CD4-positive, CD25-positive, alpha-beta regulatory T cell (primary cell): ENCODE measurements around the gene SDF4. TPM values are rescaled to one million over a fixed set of nuclear protein-coding genes. Genes with fewer than 3 reads are reported as not detected.

Source experiments
- ATAC-seq, 2 donors: fragments of 150-1000 bp; cut with Tn5 transposase; one replicate each; pipeline ENCODE4 v1.10.0; 2021; ENCODE audit warnings: low read depth in 2 of 2, moderate number of reproducible peaks in 2 of 2, moderate library complexity in 1 of 2
- DNase-seq, 3 donors: peaks; one replicate each; pipeline versions ENCODE4 v3.0.0 to v3.0.0-alpha.2; 2012 to 2022; ENCODE audit warnings: mixed read lengths in 1 of 3
- H3K27ac ChIP-seq: one replicate; pipeline ENCODE4 v1.7.0; 2013; ENCODE audit warnings: mild to moderate bottlenecking, low read length; ENCODE audit not compliant: insufficient read depth, poor library complexity, severe bottlenecking
- H3K27me3 ChIP-seq: one replicate; pipeline ENCODE4 v1.7.0; 2013; ENCODE audit warnings: low read length; ENCODE audit not compliant: control insufficient read depth, insufficient read depth
- H3K36me3 ChIP-seq: one replicate; pipeline ENCODE4 v1.7.0; 2013; ENCODE audit warnings: mild to moderate bottlenecking, low read length, moderate library complexity; ENCODE audit not compliant: control insufficient read depth, insufficient read depth
- H3K4me1 ChIP-seq: 2 replicates; pipeline ENCODE4 v1.7.0; 2013; ENCODE audit warnings: mild to moderate bottlenecking, low read length; ENCODE audit not compliant: insufficient read depth, control insufficient read depth, poor library complexity, severe bottlenecking
- H3K4me3 ChIP-seq: one replicate; pipeline ENCODE4 v1.7.0; 2013; ENCODE audit warnings: low read depth, mild to moderate bottlenecking, low read length, moderate library complexity
- H3K9me3 ChIP-seq, 2 experiments: 1 replicate in 1 of 2; 2 replicates in 1 of 2; pipeline ENCODE4 v1.7.0; 2013; ENCODE audit warnings: low read length in 2 of 2, mild to moderate bottlenecking in 1 of 2, moderate library complexity in 1 of 2; ENCODE audit not compliant: control insufficient read depth in 2 of 2
- H3K27ac Mint-ChIP-seq, 3 donors: one replicate each; pipeline ENCODE4 v1.8.0; 2020 to 2022; ENCODE audit warnings: mild to moderate bottlenecking in 3 of 3, mixed read lengths in 3 of 3, moderate library complexity in 2 of 3
- H3K27me3 Mint-ChIP-seq: one replicate; pipeline ENCODE4 v1.8.0; 2022; ENCODE audit warnings: mild to moderate bottlenecking, mixed read lengths
- H3K36me3 Mint-ChIP-seq: one replicate; pipeline ENCODE4 v1.8.0; 2020; ENCODE audit warnings: mixed read lengths
- H3K4me1 Mint-ChIP-seq, 4 donors: one replicate each; pipeline ENCODE4 v1.8.0; 2020 to 2022; ENCODE audit warnings: mixed read lengths in 4 of 4, mild to moderate bottlenecking in 1 of 4
- H3K4me3 Mint-ChIP-seq, 4 donors: one replicate each; pipeline ENCODE4 v1.8.0; 2020 to 2022; ENCODE audit warnings: mild to moderate bottlenecking in 4 of 4, mixed read lengths in 4 of 4, moderate library complexity in 3 of 4
- H3K9me3 Mint-ChIP-seq, 7 donors: one replicate each; pipeline ENCODE4 v1.8.0; 2020 to 2022; ENCODE audit warnings: mixed read lengths in 7 of 7, mild to moderate bottlenecking in 3 of 7, moderate library complexity in 2 of 7
- polyA plus RNA-seq, 4 donors: library from polyadenylated mRNA; unstranded; fragments of 300-500 nt; fragmentation: Illumina TruSeq; gene quantifications; one replicate each; pipeline ENCODE4 v1.2.3, GENCODE V29; 2021
- total RNA-seq: library from RNA; stranded (reverse); gene quantifications from one replicate; pipeline ENCODE4 v1.2.3, GENCODE V29; 2022

The SDF4 gene
- total and polyA plus RNA-seq, 5 donors from 2014 or later = 70.3 to 165 (median 103) TPM

DNA sequence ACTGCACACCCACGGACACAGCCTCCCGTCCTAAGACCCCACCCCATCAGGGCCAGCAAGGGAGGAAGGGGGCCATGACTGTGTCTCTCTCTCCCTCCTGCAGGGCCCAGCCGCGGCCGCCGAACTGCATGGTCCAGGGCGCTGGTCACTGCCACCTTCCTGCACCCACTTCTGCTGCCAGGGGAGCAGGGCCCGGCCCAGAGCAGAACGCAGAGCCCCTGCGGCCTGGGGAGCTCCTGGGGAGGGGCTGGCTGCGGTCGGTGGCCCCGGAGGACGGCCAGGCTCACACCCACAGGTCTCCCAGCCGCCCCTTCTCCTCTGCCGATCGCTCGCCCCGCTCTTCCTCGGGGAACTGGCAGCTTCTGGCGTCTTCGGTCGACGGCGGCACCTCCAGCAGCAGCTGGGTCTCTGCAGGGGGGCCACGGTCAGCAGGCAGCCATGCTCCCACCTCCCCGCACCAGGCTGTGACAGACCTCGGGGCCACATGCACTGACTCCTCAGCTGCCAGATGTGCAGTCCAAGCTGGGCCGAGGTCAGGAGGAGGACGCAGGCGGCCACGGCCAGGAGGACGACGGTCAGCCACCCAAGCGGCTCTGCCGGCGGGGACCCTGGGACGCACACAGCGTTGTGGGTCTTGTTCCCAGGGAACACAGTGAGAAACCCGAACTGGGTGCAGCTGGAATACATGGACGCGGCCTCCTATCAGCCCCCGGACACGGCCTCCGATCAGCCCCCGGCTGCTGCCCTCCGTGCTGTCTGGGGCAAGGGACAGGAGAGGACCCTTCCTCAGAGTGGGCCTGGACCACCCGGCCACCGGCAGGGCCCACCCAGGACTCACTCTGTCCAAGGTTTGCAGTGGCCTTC is 28.0 kb downstream of the SDF4 start:
- ATAC-seq (no peak), DNase-seq (peak in 1 of 3 donors; percentile 1)
- no peaks in the 10 kb centered on the region for H3K9me3 ChIP-seq
- no peaks in the 10 kb centered on the region for H3K27me3 ChIP-seq
- peaks cover 7% of the 10 kb centered on the region for H3K27me3 Mint-ChIP-seq
- no peaks in the 10 kb centered on the region for H3K36me3 Mint-ChIP-seq
- peak overlapping the region; percentile 88 for H3K27ac ChIP-seq
- peaks cover 0 to 25% (median 9%) of the 10 kb centered on the region in 4 donors for H3K4me1 Mint-ChIP-seq
- H3K4me1 ChIP-seq = peaks cover 51% of the 10 kb centered on the region
- H3K36me3 ChIP-seq = no peaks in the 10 kb centered on the region
- no peak overlapping the region for H3K4me3 ChIP-seq
- no peak overlapping the region for H3K27ac Mint-ChIP-seq
- peak overlapping the region in 1 of 4 donors; percentile 81 for H3K4me3 Mint-ChIP-seq
- no peaks in the 10 kb centered on the region for H3K9me3 Mint-ChIP-seq

DNA sequence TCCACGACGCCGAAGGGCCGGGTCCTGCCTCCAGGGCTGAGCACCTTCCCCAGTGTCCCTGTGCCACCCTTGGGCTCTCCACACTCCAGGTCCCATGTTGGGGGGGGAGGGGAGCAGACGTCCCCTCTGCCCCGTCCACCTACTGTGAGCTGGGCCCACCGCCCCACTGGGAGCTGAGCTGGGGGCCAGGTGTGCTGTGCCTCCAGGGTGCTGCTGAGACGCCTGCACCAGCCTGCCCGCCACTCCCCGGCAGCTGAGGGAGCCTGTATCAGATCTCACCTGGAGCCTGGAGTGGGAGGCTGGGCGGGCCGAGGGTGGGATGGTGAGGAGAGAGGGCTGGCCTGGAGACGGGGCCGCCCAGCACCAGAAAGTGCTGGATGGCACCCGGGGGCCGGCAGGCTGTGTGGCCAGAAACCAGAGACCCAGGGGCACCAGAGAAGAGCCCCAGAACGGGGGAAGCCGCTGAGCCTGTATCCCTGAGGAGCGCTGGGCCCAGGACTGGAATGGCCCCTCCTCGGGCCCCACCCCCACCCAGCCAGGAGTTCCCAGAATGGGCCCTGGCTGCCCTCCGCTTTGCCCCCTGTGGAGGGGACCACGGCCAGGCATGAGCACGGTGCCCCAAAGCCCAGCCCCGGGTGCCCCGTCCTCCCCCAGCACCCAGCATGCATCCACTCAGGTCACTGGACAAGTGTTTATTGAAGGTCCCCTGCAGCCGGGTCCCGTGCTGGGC is 28.8 kb downstream of the SDF4 start:
- Histone ChIP-seq H3K27me3 (no peaks in the 10 kb centered on the region), H3K36me3 (no peaks in the 10 kb centered on the region), H3K4me3 (no peak overlapping the region), H3K27ac (peak overlapping the region; percentile 33), H3K9me3 (no peaks in the 10 kb centered on the region), H3K4me1 (peaks cover 43% of the 10 kb centered on the region)
- H3K4me1 Mint-ChIP-seq = peaks cover 0 to 18% (median 4%) of the 10 kb centered on the region in 4 donors
- H3K36me3 Mint-ChIP-seq = no peaks in the 10 kb centered on the region
- H3K27me3 Mint-ChIP-seq = peaks cover 1% of the 10 kb centered on the region
- no peak overlapping the region for H3K27ac Mint-ChIP-seq
- no peaks in the 10 kb centered on the region for H3K9me3 Mint-ChIP-seq
- peak overlapping the region in 2 of 4 donors; percentile 35 to 38 for H3K4me3 Mint-ChIP-seq
- DNase-seq (peak in 1 of 3 donors; percentile 6), ATAC-seq (no peak)

DNA sequence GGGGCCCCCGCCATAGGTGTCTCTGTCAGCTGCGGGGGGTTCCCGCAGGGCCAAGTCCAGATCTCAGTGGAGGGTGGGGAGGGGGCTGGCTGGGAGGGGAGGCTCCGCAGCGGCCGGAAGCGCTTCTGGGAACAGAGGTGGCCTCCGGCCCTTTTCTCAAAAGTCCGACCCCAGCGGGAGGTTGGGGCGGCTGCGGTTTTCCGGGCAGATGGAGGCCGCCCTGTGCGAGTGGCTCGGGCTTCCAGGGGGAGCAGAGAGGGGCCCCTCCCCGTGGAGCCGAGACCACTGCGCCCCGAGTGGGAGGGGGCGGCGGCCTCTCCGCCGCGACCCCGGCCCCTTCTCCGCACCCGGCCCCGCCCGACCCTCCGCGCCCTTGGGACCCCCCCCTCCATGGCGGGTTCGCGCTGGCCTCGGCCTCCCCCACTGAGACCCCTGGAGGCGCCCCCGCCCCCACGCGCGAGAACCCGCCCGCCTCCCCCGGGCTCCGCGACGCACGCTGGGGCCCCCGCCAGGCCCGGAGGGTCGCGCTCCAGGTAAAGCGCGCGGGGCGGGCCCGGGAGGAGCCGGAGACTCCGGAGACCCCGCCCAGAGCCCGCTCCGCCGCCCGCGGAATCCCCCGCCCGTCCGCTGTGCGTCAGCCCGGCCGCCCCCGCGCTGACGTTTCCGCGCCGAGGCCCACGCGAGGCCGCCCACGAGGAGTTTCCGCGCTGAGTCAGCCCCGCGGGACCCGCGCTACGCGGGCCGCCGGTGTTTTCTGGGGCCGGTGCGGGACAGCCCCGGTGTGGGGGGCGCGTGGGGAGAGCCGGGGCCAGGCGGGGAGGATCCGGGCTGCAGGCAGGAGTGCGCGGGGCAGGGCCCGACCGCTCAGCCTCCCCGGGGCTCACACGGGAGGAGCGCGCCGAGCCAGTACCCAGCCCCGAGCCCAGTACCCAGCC is 30.7 kb downstream of the SDF4 start:
- H3K27ac ChIP-seq = peak overlapping the region; percentile 84
- H3K27me3 Mint-ChIP-seq = no peaks in the 10 kb centered on the region

DNA sequence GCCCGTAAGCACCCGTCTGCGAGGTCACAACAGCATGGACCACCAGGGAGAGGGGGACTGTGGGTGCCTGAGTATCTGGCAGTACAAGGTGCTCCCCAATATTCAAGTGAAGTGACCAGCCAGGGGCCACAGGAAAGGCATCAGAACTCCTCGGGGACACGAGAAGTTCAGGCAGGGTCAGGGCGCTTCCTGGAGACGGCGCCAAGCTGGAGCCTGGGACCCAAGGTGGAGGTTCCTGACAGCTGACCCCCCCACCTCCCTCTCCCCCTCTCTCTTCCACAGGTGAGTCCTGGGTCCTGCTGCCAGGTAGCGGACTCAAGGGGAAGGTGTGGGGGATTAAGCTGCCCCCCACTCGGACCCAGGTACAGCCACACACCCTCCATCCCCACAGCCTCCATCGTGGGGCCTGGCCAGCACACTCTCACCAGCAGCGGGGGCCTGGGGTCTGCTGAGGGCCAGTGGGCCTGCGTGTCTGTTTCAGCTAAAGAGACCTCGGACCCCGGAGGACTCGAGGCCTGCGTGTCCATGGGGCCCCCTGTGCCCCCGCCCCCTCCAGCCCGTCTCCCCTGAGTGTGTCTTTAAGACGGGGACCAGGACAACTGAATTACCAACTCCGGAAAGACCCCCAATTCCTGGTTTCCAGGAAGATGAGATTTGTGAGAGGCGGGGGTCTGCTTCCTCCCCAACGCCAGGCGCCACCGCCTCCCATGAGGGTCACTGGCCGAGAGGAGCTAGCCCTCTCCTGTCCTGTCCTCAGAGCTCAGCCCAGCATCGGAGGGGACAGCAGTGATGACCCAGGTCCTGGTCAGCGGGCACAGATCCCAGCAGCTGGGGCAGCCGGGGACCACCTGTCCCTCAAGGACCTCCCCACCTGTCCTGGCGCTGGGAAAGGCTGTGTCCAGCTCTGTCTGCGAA is 31.6 kb downstream of the SDF4 start:
- Mint-ChIP-seq H3K4me1 (peaks cover 0 to 8% (median 1%) of the 10 kb centered on the region in 4 donors), H3K36me3 (no peaks in the 10 kb centered on the region), H3K9me3 (peaks cover 0 to 1% (median 0%) of the 10 kb centered on the region in 7 donors), H3K4me3 (peak overlapping the region; percentile 69 to 91 (median 78)), H3K27me3 (no peaks in the 10 kb centered on the region), H3K27ac (peak overlapping the region; percentile 14 to 86 (median 65))
- no peak overlapping the region for H3K4me3 ChIP-seq
- peak overlapping the region; percentile 84 for H3K27ac ChIP-seq
- no peaks in the 10 kb centered on the region for H3K9me3 ChIP-seq
- peaks cover 16% of the 10 kb centered on the region for H3K4me1 ChIP-seq
- DNase-seq = no peak
- H3K36me3 ChIP-seq = no peaks in the 10 kb centered on the region
- H3K27me3 ChIP-seq = no peaks in the 10 kb centered on the region
- ATAC-seq = no peak

More for the DNA sequence above, 30.7 kb downstream of the SDF4 start:
- DNase-seq = peak; percentile 77 to 87 (median 87)
- H3K4me1 ChIP-seq = peaks cover 25% of the 10 kb centered on the region
- H3K4me3 ChIP-seq = no peak overlapping the region
- peak overlapping the region in 3 of 4 donors; percentile 32 to 65 (median 48) for H3K4me3 Mint-ChIP-seq
- no peaks in the 10 kb centered on the region for H3K36me3 Mint-ChIP-seq
- no peaks in the 10 kb centered on the region for H3K9me3 Mint-ChIP-seq
- ATAC-seq = peak; percentile 75 to 78
- H3K36me3 ChIP-seq = no peaks in the 10 kb centered on the region
- H3K9me3 ChIP-seq = no peaks in the 10 kb centered on the region
- no peaks in the 10 kb centered on the region for H3K27me3 ChIP-seq
- H3K27ac Mint-ChIP-seq = no peak overlapping the region
- H3K4me1 Mint-ChIP-seq = peaks cover 0 to 11% (median 1%) of the 10 kb centered on the region in 4 donors

DNA sequence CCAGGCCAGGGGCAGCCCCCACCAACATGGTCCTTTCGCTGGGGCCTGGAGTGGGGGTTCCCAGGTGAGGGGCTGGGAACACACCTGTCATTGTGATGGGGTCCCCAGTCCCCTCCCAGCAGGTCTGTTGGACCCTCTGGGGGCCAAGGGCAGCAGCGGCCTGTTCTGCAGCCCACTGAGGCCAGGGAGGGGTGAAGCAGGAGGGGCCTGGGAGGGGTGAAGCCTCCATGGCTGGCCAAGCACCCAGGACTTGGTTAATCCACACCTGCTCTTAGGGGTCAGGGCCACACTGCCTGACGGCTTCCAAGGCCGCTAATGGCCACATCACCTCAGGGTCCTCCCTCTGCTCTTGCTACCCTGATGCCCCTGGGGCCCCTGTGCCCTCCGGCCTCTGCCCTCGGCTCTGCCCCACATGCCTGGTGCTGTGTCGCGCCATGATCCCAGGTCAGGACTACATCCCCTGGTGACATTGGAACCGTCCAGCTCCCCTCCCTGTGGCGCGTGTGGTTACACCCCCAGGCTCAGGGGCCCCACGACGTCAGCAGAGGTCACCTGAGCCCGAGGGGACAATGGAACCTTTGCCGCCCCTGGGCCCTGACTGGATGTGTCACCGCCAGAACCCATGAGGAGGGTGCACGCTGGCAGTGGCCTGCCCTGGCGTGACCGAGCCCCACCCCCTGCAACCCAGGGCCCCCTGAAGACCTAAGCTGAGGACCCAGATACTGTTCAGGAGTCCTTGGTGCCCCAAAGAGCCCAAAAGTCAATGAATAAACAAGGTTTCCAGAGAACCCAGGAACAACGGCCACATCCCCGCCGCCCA is 32.5 kb downstream of the SDF4 start:
- Mint-ChIP-seq H3K27me3 (no peaks in the 10 kb centered on the region), H3K27ac (peak overlapping the region in 2 of 3 donors; percentile 65 to 86)
- H3K4me1 ChIP-seq = peaks cover 10% of the 10 kb centered on the region

DNA sequence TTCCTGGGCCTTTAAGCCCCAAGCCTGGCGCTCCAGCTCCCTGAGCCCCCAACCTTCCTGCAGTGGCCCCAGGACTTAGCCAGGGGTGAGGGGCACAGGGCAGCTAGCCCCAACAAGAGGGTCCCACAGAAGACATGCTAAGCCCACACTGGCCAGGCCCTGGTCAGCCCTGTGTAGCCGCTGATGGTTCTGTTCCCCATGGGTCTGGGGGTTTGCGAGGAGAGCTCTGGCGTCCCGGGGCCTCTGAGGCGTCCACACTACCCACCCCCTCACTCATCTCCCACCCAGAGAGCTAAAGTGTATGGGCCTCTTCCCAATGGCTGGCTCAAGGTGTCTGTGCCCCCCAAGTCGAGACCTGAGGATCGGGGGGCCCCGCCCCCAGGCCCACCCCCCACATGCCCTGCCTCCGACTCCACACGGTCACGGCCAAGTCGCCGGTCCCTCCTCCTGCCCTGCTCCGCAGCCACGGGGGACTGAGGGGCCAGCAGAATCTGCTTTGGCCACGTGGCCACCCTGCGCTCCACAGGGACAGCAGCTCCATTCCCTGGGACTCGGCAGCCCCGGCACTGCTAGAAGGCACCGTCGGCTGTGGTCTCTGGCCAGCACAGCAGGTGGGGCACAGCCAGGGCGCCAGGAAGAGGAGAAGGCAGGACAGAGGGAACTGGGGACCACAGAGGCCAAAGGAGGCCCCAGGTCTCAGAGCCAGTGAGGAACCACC is 33.2 kb downstream of the SDF4 start:
- Histone ChIP-seq H3K9me3 (no peaks in the 10 kb centered on the region), H3K36me3 (no peaks in the 10 kb centered on the region), H3K27ac (no peak overlapping the region), H3K27me3 (no peaks in the 10 kb centered on the region), H3K4me1 (peaks cover 10% of the 10 kb centered on the region), H3K4me3 (no peak overlapping the region)
- Mint-ChIP-seq H3K4me1 (peaks cover 0 to 8% (median 1%) of the 10 kb centered on the region in 4 donors), H3K27ac (no peak overlapping the region), H3K9me3 (peaks cover 0 to 5% (median 0%) of the 10 kb centered on the region in 7 donors), H3K27me3 (no peaks in the 10 kb centered on the region), H3K4me3 (no peak overlapping the region), H3K36me3 (no peaks in the 10 kb centered on the region)
- no peak for ATAC-seq
- no peak for DNase-seq

More for the DNA sequence above, 32.5 kb downstream of the SDF4 start:
- peaks cover 0 to 5% (median 0%) of the 10 kb centered on the region in 7 donors for H3K9me3 Mint-ChIP-seq
- ATAC-seq (no peak), DNase-seq (no peak)
- Histone ChIP-seq H3K27me3 (no peaks in the 10 kb centered on the region), H3K27ac (peak overlapping the region; percentile 41), H3K9me3 (no peaks in the 10 kb centered on the region), H3K36me3 (no peaks in the 10 kb centered on the region), H3K4me3 (no peak overlapping the region)
- peaks cover 0 to 8% (median 1%) of the 10 kb centered on the region in 4 donors for H3K4me1 Mint-ChIP-seq
- H3K36me3 Mint-ChIP-seq = no peaks in the 10 kb centered on the region
- H3K4me3 Mint-ChIP-seq = peak overlapping the region; percentile 69 to 91 (median 78)
